K562 (cell line): ENCODE measurements around the gene ALDH18A1. TPM values are rescaled to one million over a fixed set of nuclear protein-coding genes. Genes with fewer than 3 reads are reported as not detected.

Experiments used
- ATAC-seq: fragments of 200-7000 bp; cut with Tn5 transposase; 3 replicates; pipeline ENCODE4 v1.9.1; 2020; ENCODE audit warnings: moderate library complexity
- BruUV-seq: library from RNA; stranded (reverse); fragments of 400-500 nt; replicated peaks from 2 replicates; lab custom pipeline; 2021; lab: Mats Ljungman, UMichigan
- CTCF ChIA-PET: fragments of 300-600 bp; formaldehyde crosslinking; extraction: SDS; loops from one replicate; lab custom pipeline; 2021; ENCODE audit warnings: low intra/inter-chr PET ratio; lab: Yijun Ruan, JAX
- POLR2A ChIA-PET: fragments of 300-600, 350-650 bp; sonication (Branson Sonifier 250); formaldehyde crosslinking; extraction: SDS; loops from one replicate; lab custom pipeline; 2021; ENCODE audit warnings: antibody characterized with exemption, inconsistent platforms; lab: Yijun Ruan, JAX
- DNase-seq, 4 experiments: peaks; one replicate each; pipeline versions ENCODE4 v3.0.0 to v3.0.0-alpha.2; 2011 to 2018; ENCODE audit warnings: low spot score in 3 of 4, mixed read lengths in 3 of 4; ENCODE audit errors: extremely low read depth in 1 of 4
- FAIRE-seq: peaks from 2 replicates; lab custom pipeline; 2011; peaks lifted over from hg19 to GRCh38; lab: Jason Lieb, UNC
- H2AFZ ChIP-seq: 2 replicates; pipeline ENCODE4 v1.6.0; 2011; ENCODE audit warnings: low read depth, low read length, control low read depth, inconsistent platforms
- H3K27ac ChIP-seq: fragments of 200-600 bp; 3 replicates; pipeline ENCODE4 v1.8.0; 2011; ENCODE audit warnings: low read depth, mild to moderate bottlenecking, control low read depth, inconsistent platforms, low read length, moderate library complexity, mixed read lengths; ENCODE audit errors: extremely low read depth
- H3K27me3 ChIP-seq, 2 experiments: fragments of 300-600 bp in 1 of 2; 2 replicates in 1 of 2; 3 replicates in 1 of 2; pipeline versions ENCODE4 v1.6.0 to v1.8.0; 2011; ENCODE audit warnings: inconsistent platforms in 2 of 2, low read length in 2 of 2, mild to moderate bottlenecking in 1 of 2, mixed read lengths in 1 of 2, moderate library complexity in 1 of 2; ENCODE audit not compliant: control insufficient read depth in 2 of 2, insufficient read depth in 2 of 2
- H3K36me3 ChIP-seq: fragments of 300-600 bp; 3 replicates; pipeline ENCODE4 v1.8.0; 2011; ENCODE audit warnings: mild to moderate bottlenecking, low read length, inconsistent platforms; ENCODE audit not compliant: control insufficient read depth, insufficient read depth
- H3K4me1 ChIP-seq, 2 experiments: fragments of 200-600 bp in 1 of 2; replicated peaks in 1 of 2; 2 replicates in 1 of 2; 3 replicates in 1 of 2; pipeline versions ENCODE4 v1.5.1 to v1.8.0; 2011; ENCODE audit warnings: inconsistent platforms in 2 of 2, low read length in 2 of 2, mild to moderate bottlenecking in 1 of 2, mixed read lengths in 1 of 2, moderate library complexity in 1 of 2; ENCODE audit not compliant: control insufficient read depth in 2 of 2, insufficient read depth in 2 of 2
- H3K4me2 ChIP-seq: 2 replicates; pipeline ENCODE4 v1.6.1; 2011; ENCODE audit warnings: low read length, control low read depth, inconsistent platforms, mixed read lengths; ENCODE audit not compliant: insufficient read depth
- H3K4me3 ChIP-seq: fragments of 200-600 bp; sonication (generic), shearing (Covaris generic); 2 replicates; pipeline ENCODE4 v1.5.1; 2016; ENCODE audit warnings: control low read depth, inconsistent platforms
- H3K79me2 ChIP-seq: fragments of 200-600 bp; 3 replicates; pipeline ENCODE4 v1.8.0; 2011; ENCODE audit warnings: low read length, inconsistent platforms; ENCODE audit not compliant: control insufficient read depth, insufficient read depth
- H3K9ac ChIP-seq, 2 experiments: 2 replicates each; pipeline versions ENCODE4 v1.6.0 to v1.6.1; 2011; ENCODE audit warnings: low read depth in 2 of 2, low read length in 2 of 2, control low read depth in 1 of 2, inconsistent platforms in 1 of 2, mild to moderate bottlenecking in 1 of 2, mixed read lengths in 1 of 2; ENCODE audit not compliant: insufficient read depth in 1 of 2
- H3K9me1 ChIP-seq: one replicate; pipeline ENCODE4 v1.6.0; 2011; ENCODE audit warnings: inconsistent platforms, mild to moderate bottlenecking, low read length, moderate library complexity; ENCODE audit not compliant: control insufficient read depth, insufficient read depth
- H3K9me3 ChIP-seq: replicated peaks from 2 replicates; pipeline ENCODE4 v1.5.1; 2011; ENCODE audit warnings: low read depth, low read length, inconsistent platforms; ENCODE audit not compliant: control insufficient read depth, insufficient read depth
- H4K20me1 ChIP-seq: replicated peaks from 2 replicates; pipeline ENCODE4 v1.6.1; 2011; ENCODE audit warnings: low read length, inconsistent platforms, mixed read lengths; ENCODE audit not compliant: control insufficient read depth, insufficient read depth
- BCOR ChIP-seq: fragments of 450-650 bp; IDR thresholded peaks from 2 replicates; pipeline ENCODE4 v1.6.1; 2016
- CHCHD3 ChIP-seq: fragments of 250-450 bp; sonication (Bioruptor Pico); IDR thresholded peaks from 2 replicates; pipeline ENCODE4 v2.1.2; 2022; ENCODE audit warnings: mild to moderate bottlenecking
- ETV5 ChIP-seq: sonication (generic); formaldehyde crosslinking; IDR thresholded peaks from 2 replicates; pipeline ENCODE4 v1.4.0; 2020; ENCODE audit warnings: low read depth, mild to moderate bottlenecking, missing genetic modification reagents
- GABPA ChIP-seq: fragments of 200-800 bp; sonication (Bioruptor generic); conservative IDR thresholded peaks from 2 replicates; pipeline ENCODE4 v1.6.1; 2016; ENCODE audit warnings: low read depth, missing genetic modification characterization, missing compliant biosample characterization
- NFATC3 ChIP-seq: fragments of 450-650 bp; IDR thresholded peaks from 2 replicates; pipeline ENCODE4 v1.6.1; 2017; ENCODE audit warnings: mild to moderate bottlenecking
- RBM25 ChIP-seq: fragments of 200-400 bp; formaldehyde crosslinking; IDR thresholded peaks from 2 replicates; pipeline ENCODE4 v1.6.1; 2018; ENCODE audit warnings: low read length, low read depth, moderate library complexity; ENCODE audit not compliant: severe bottlenecking
- ZNF121 ChIP-seq: sonication (generic); formaldehyde crosslinking; conservative IDR thresholded peaks from 2 replicates; pipeline ENCODE4 v1.8.0; 2022; ENCODE audit warnings: missing genetic modification reagents
- WGBS: fragments of 100-300 bp; shearing (Covaris generic); methylation state at CpG from one replicate; pipeline ENCODE4 v1.1.6; 2016; ENCODE audit warnings: low coverage, mixed read lengths; ENCODE audit not compliant: insufficient coverage; ENCODE audit errors: missing lambda C conversion rate; 5-methylcytosine and 5-hydroxymethylcytosine counted together
- in situ Hi-C: fragments of 300-500 bp; cut with MboI; formaldehyde crosslinking; loops from 4 replicates; pipeline ENCODE4 v1.15.0; 2018; ENCODE audit warnings: inconsistent platforms, mixed read lengths
- intact Hi-C: fragments of 100-400 bp; cut with micrococcal nuclease; formaldehyde crosslinking; loops from 2 replicates; pipeline ENCODE4 v1.14.2; 2022
- polyA plus RNA-seq, 8 experiments: library from polyadenylated mRNA; depleted of rRNA in 4 of 8; stranded (reverse) in 5 of 8; unstranded in 3 of 8; fragments of >200 nt; fragmentation: Nextera tagmentation in 2 of 8; fragmentation: Illumina TruSeq in 1 of 8; extraction: Ambion mirVana in 2 of 8; extraction: Trizol in 1 of 8; gene quantifications; 2 replicates each; pipeline versions ENCODE4 v1.2.1 to v1.2.3, GENCODE V29; 2011 to 2014; ENCODE audit warnings: inconsistent platforms in 1 of 8, missing spikeins in 1 of 8
- total RNA-seq, 7 experiments: library from RNA; depleted of rRNA in 6 of 7; stranded (reverse); fragments of >200 nt in 6 of 7; fragmentation: Illumina TruSeq in 2 of 7; extraction: Trizol in 2 of 7; gene quantifications; 2 replicates each; pipeline versions ENCODE4 v1.2.1 to v1.2.3, GENCODE V29; 2011 to 2021; ENCODE audit warnings: low replicate concordance in 1 of 7

Gene ALDH18A1
- total and polyA plus RNA-seq, 9 of the 15 experiments (the other 6 are each of a cell fraction or from before 2014, with no cell fraction given), result 12.0 to 83.3 (median 43.8) TPM

- H3K4me2 ChIP-seq, result peak overlapping the region; percentile 94
- no peaks in the 10 kb centered on the region for H3K27me3 ChIP-seq
- peak overlapping the region; percentile 95 for H2AFZ ChIP-seq
- in situ Hi-C loops, result no loop called here
- H3K79me2 ChIP-seq, result peaks cover 23% of the 10 kb centered on the region
- WGBS, result 0% methylated on average over 1 of the region's 1 CpG
- no peaks in the 10 kb centered on the region for H3K9me1 ChIP-seq
- H3K36me3 ChIP-seq, result peaks cover 14% of the 10 kb centered on the region; the same call in 2 of the 3 replicates
- peaks cover 2 to 12% of the 10 kb centered on the region in 2 experiments; a peak in 3 of 5 replicates for H3K4me1 ChIP-seq
- intact Hi-C loops, result no loop called here
- TF ChIP-seq ZNF121 (CRISPR knock-in tag), result peak; percentile 96
- no peak for TF ChIP-seq ETV5 (CRISPR knock-in tag)
- peak; percentile 56 for TF ChIP-seq RBM25
- TF ChIP-seq BCOR, result peak; percentile 72
- no peak overlapping the region; the same call in 1 of the 2 replicates for H3K4me3 ChIP-seq
- no peak for DNase-seq
- no TSS peak for BruUV-seq
- no peak overlapping the region; the same call in 2 of the 3 replicates for H3K27ac ChIP-seq
- CTCF ChIA-PET, result no interaction called here
- H3K9ac ChIP-seq, result peak overlapping the region in 1 of 2 experiments; percentile 84; a peak in 1 of 4 replicates
- POLR2A ChIA-PET, result interaction anchor here (0.5 kb wide), 1 partner anchor 99 kb away, joined by 3 read pairs; no protein-coding TSS in a partner anchor
- no peaks in the 10 kb centered on the region for H3K9me3 ChIP-seq
- FAIRE-seq, result no peak
- ATAC-seq, result no peak
- H4K20me1 ChIP-seq, result no peaks in the 10 kb centered on the region
These were observed 739 bp upstream of the ALDH18A1 start for GRCh38 chr10:95657250-95657649.

GRCh38 chr10:95655571-95656290, 780 bp downstream of the ALDH18A1 start:
- peak in 3 of 4 experiments; percentile 12 to 48 (median 17) for DNase-seq
- Histone ChIP-seq H3K36me3 (peaks cover 28% of the 10 kb centered on the region), H3K4me3 (peak overlapping the region; percentile 77), H3K9ac (peak overlapping the region; percentile 84 to 96), H3K27ac (peak overlapping the region; percentile 80), H3K4me2 (peak overlapping the region; percentile 94), H3K9me1 (no peaks in the 10 kb centered on the region), H4K20me1 (no peaks in the 10 kb centered on the region), H3K79me2 (peaks cover 23% of the 10 kb centered on the region), H3K9me3 (peaks cover 5% of the 10 kb centered on the region), H3K27me3 (no peaks in the 10 kb centered on the region), H2AFZ (peak overlapping the region; percentile 95), H3K4me1 (peaks cover 2 to 12% of the 10 kb centered on the region in 2 experiments; a peak in 3 of 5 replicates)
- no TSS peak for BruUV-seq
- POLR2A ChIA-PET, result interaction anchor here (1.2 kb wide), 1 partner anchor 10 kb away, joined by 4 read pairs; no protein-coding TSS in a partner anchor
- CTCF ChIA-PET, result no interaction called here
- ATAC-seq, result peak; percentile 70
- in situ Hi-C loops, result no loop called here
- intact Hi-C loops, result no loop called here
- peak; percentile 75 for FAIRE-seq
- 2% methylated on average over 12 of the region's 23 CpGs for WGBS
- TF ChIP-seq NFATC3 (no peak), CHCHD3 (CRISPR knock-in tag) (no peak), GABPA (tag) (no peak)
